Measurements from ENCODE around the gene RER1. TPM values are rescaled to one million over a fixed set of nuclear protein-coding genes. Genes with fewer than 3 reads are reported as not detected.
A peak's percentile ranks its signal among the peaks of the same experiment; 100 is the strongest.

The RER1 gene
- total RNA-seq, 2 experiments from 2014 or later = 156 to 159 TPM

DNA sequence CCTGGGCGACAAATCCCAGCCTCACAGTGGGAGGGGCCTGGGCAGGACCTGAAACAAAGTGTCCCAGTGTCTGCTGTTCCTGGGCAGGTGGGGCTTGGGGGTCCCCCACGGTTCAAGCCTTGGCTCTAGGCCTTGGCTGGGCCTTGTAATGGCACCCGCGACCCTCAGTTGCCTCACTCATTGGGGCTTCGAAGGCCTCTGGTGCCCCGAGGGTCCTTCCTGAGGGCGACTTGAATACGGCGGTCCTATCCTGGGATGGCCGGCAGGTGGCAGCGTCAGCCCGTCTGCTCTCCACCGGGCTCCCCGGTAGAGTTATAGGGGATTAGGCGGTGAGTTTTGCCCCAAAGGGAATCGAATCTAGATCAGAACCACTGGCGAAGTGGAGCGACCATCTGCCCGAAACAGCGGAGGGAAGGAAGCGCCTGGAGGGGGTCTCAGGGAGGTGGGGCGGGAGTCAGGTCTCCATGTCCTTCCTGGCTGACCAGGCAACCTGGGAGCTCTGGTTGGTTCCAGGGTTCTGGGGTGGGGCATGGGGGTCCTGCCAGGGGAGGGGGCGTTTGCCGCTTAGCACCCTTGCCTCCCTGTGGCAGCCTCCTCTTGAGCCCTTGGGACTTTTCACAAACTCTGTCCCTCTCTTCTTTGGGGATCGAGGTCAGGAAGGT, 22.8 kb downstream of the RER1 start:
- peak; percentile 83 for DNase-seq
- H3K27me3 Mint-ChIP-seq = no peaks in the 10 kb centered on the region
- ChIA-PET CTCF (interaction anchor here (0.7 to 1.2 kb wide), 8 partner anchors 9 to 288 kb away, joined by 3 to 4 read pairs (median 3); no protein-coding TSS in a partner anchor), POLR2A (interaction anchor here (0.7 kb wide), 1 partner anchor 133 kb away, joined by 3 read pairs; no protein-coding TSS in a partner anchor)
- no peaks in the 10 kb centered on the region for H3K36me3 Mint-ChIP-seq (ENCODE audit: low read depth)
- H3K4me3 Mint-ChIP-seq = peak overlapping the region; percentile 77
- H3K9me3 Mint-ChIP-seq = no peaks in the 10 kb centered on the region
- peak overlapping the region; percentile 85 for H3K27ac Mint-ChIP-seq
- peaks cover 50% of the 10 kb centered on the region for H3K4me1 Mint-ChIP-seq

DNA sequence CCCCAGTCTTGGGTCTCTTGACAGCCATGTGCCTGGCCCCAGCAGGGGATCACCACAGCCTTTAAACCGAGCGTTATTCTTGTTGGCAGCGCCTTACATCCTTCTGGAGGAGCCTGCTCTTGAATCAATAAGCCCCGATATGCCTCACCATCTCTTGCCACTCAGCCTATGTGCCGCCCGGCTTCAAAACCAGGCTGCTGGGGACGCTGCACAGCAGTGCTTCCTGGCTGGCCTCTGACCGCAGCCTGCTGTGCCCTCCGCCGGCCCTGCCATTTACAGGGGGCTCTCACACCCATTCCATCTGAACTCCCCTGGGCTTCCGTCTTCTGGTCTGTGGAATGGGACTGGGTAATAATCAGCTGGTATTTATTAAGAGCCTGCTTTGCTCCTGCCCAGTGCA, 23.7 kb downstream of the RER1 start:
- CTCF ChIA-PET = interaction anchor here (0.7 to 1.5 kb wide), 8 partner anchors 11 to 288 kb away, joined by 3 to 12 read pairs (median 3); no protein-coding TSS in a partner anchor
- POLR2A ChIA-PET = no interaction called here
- Mint-ChIP-seq H3K27me3 (no peaks in the 10 kb centered on the region), H3K27ac (peak overlapping the region; percentile 85), H3K36me3 (ENCODE audit: low read depth) (no peaks in the 10 kb centered on the region), H3K4me1 (peaks cover 47% of the 10 kb centered on the region), H3K4me3 (peak overlapping the region; percentile 77), H3K9me3 (no peaks in the 10 kb centered on the region)
- DNase-seq = peak; percentile 17

DNA sequence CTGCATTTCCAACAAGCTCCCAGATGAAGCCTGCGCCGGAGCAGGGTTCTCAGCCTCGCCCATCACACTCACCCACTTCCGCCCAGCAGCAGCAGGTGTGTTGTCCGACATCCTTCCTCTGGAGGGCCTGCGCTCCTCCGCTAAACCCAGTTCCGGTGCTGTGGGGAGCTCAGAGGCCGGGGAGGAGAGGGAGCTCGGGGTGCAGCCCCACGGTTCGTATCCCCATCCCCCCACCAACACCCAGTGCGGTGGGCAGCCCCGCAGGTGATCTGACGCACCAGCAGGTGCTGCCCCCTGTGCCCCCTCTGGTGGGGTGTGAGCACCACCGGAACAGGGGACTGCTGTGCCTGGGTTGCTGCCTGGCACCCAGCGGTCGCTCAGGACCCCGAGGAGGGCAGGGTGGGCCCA, 24.2 kb downstream of the RER1 start:
- Mint-ChIP-seq H3K4me1 (peaks cover 43% of the 10 kb centered on the region), H3K36me3 (ENCODE audit: low read depth) (no peaks in the 10 kb centered on the region), H3K9me3 (no peaks in the 10 kb centered on the region), H3K27ac (peak overlapping the region; percentile 85), H3K4me3 (peak overlapping the region; percentile 77), H3K27me3 (no peaks in the 10 kb centered on the region)
- POLR2A ChIA-PET = interaction anchor here (0.7 kb wide), 1 partner anchor 170 kb away, joined by 4 read pairs; the partner anchor contains the start of gene PRXL2B
- peak; percentile 63 for DNase-seq
- CTCF ChIA-PET = interaction anchor here (1.2 to 1.5 kb wide), 4 partner anchors 11 to 132 kb away, joined by 3 to 12 read pairs (median 3); no protein-coding TSS in a partner anchor

DNA sequence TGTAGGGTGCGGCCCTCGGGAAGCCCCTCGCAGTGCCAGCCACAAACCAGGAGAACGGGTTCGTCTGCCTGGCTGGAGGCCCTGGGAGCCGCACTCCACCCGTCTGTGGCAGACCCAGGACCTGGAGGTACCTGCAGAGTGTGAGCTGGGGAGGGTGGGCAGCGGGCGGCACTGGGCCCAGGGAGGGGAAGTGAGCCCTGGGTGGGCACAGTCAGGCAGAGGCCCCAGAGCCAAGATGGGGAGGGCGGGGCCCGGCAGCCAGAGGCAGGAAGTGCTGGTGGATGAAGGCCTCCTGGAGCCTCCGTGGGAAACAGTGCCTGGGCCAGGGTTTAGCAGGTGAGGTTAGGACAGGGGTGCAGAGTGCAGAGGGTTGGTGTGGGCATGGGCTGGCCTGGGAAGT, 24.8 kb downstream of the RER1 start:
- peaks cover 40% of the 10 kb centered on the region for H3K4me1 Mint-ChIP-seq
- POLR2A ChIA-PET = interaction anchor here (0.7 kb wide), 1 partner anchor 170 kb away, joined by 4 read pairs; the partner anchor contains the start of gene PRXL2B

DNA sequence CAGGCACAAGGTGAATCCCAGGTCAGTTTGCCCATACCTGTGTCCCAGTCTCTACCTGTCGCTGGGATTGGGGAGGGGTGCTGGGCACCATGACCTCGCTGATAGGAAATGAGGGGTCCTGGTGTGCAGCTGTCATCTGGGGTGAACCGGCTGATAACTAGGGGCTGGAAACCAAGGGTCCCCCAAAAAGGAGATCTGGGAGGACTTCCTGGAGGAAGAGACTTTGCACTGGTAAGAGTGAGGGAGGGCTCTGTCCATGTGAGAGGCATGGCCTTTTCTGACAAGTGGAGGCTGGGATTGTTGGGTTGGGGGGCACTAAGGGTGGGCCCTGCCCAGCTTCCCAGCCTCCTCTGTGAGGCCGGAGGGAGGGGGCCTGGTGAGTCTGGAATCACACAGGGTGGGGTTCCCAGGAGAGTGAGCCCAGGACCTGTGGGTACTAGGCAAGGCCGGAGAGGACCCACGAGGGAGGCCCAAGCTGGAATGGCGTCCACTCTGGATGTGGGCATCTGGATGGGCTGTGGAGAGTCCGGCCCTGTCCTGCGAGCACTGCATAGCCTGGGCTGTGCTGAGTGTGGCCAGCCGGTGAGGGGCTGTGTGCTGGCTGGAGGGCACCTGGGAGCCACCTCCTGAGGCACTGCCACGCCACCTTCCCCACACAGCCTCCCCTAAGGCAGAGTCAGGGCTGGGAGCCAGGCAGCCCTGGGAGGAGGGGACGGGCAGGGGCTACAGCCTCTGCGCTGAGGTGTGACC, 25.6 kb downstream of the RER1 start:
- Mint-ChIP-seq H3K4me1 (peaks cover 37% of the 10 kb centered on the region), H3K27me3 (no peaks in the 10 kb centered on the region), H3K36me3 (ENCODE audit: low read depth) (no peaks in the 10 kb centered on the region), H3K9me3 (no peaks in the 10 kb centered on the region), H3K4me3 (peak overlapping the region; percentile 77), H3K27ac (peak overlapping the region; percentile 85)
- ChIA-PET CTCF (interaction anchor here (1.1 kb wide), 1 partner anchor 222 kb away, joined by 4 read pairs; the partner anchor contains the start of gene FAAP20), POLR2A (no interaction called here)
- no peak for DNase-seq

More for the DNA sequence above, 24.8 kb downstream of the RER1 start:
- CTCF ChIA-PET = interaction anchor here (1.2 to 1.5 kb wide), 3 partner anchors 10 to 131 kb away, joined by 3 to 12 read pairs (median 3); no protein-coding TSS in a partner anchor
- peak; percentile 53 for DNase-seq
- Mint-ChIP-seq H3K27me3 (no peaks in the 10 kb centered on the region), H3K4me3 (peak overlapping the region; percentile 77), H3K27ac (peak overlapping the region; percentile 85), H3K36me3 (ENCODE audit: low read depth) (no peaks in the 10 kb centered on the region), H3K9me3 (no peaks in the 10 kb centered on the region)

DNA sequence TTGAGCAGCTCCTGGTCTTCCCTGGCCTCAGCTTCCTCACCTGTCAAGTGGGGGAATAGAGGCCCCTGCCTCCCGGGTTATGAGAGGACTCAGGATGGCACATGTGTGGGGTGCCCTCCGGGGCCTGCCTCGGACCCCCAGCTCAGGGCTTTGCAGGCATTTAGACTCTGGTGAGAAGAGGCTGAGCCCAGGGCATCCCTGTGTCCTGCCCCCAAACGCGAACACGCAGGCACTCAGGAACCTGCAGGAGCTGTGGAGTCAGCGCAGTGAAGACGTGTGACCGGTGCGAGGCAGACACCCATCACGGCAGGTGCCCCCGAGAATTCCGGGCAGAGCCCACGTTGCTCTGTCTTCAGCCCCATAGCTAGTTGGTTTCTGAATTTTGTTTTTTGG, 26.2 kb downstream of the RER1 start:
- no peaks in the 10 kb centered on the region for H3K36me3 Mint-ChIP-seq (ENCODE audit: low read depth)
- DNase-seq = no peak
- no peak overlapping the region for H3K4me3 Mint-ChIP-seq
- H3K27me3 Mint-ChIP-seq = no peaks in the 10 kb centered on the region
- H3K9me3 Mint-ChIP-seq = peaks cover under 1% of the 10 kb centered on the region
- H3K4me1 Mint-ChIP-seq = peaks cover 37% of the 10 kb centered on the region
- ChIA-PET CTCF (interaction anchor here (1.1 kb wide), 1 partner anchor 223 kb away, joined by 4 read pairs; the partner anchor contains the start of gene FAAP20), POLR2A (no interaction called here)
- H3K27ac Mint-ChIP-seq = no peak overlapping the region

DNA sequence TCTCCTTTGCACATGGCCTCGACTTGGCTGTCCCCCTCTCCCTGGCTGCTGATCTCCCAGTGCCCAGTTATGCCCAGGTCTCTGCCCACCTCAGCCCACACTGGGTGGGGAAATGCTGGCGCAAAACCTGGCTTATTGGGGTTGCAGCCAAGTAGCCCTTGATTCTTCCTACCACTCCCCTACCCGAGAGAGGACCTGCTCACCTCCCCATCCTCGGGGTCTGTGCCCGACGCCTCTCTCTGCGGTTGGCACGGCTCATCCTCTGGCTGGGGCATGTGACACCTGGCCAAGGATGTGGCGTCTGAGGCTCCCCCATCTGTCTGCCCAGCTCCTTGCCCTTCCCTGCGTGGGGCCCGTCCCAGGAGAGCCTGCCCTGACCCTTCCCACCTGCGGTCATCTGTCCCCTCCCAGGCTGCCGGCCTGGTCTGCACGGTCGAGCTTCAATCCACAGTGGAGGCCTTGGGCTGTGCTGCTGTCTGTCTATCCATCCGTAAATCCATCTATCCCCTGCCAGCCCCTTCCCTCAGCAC, 27.2 kb downstream of the RER1 start:
- peaks cover 34% of the 10 kb centered on the region for H3K4me1 Mint-ChIP-seq
- ChIA-PET POLR2A (no interaction called here), CTCF (no interaction called here)
- peak overlapping the region; percentile 62 for H3K27ac Mint-ChIP-seq
- H3K36me3 Mint-ChIP-seq (ENCODE audit: low read depth) = peaks cover 4% of the 10 kb centered on the region
- DNase-seq = no peak
- no peaks in the 10 kb centered on the region for H3K27me3 Mint-ChIP-seq
- H3K9me3 Mint-ChIP-seq = peaks cover 10% of the 10 kb centered on the region
- no peak overlapping the region for H3K4me3 Mint-ChIP-seq

DNA sequence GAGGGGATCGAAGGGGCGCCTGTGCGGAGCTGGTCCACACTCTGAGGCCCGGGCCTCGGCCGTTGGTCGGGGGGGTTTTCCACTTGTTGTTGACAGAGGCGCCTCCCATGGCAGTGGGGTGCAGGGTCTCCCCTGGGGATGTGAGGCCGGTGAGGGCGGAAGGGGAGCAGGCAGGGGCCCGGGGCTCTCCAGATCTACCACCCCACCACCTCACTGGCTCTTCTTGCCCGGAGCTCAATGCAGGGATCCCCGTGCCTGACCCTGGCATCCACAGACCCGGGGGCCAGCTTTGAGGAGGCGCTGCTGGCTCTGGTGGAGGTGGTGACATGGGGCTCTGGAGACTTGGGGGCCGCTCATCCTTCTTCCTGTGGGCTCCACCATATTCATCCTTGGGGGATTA, 27.8 kb downstream of the RER1 start:
- ChIA-PET POLR2A (no interaction called here), CTCF (interaction anchor here (0.6 to 1.1 kb wide), 3 partner anchors 105 to 1614 kb away, joined by 3 to 4 read pairs (median 4); no protein-coding TSS in a partner anchor)
- Mint-ChIP-seq H3K4me3 (no peak overlapping the region), H3K27ac (no peak overlapping the region), H3K4me1 (peaks cover 28% of the 10 kb centered on the region), H3K36me3 (ENCODE audit: low read depth) (peaks cover 4% of the 10 kb centered on the region), H3K27me3 (no peaks in the 10 kb centered on the region), H3K9me3 (peaks cover 10% of the 10 kb centered on the region)
- DNase-seq = no peak

DNA sequence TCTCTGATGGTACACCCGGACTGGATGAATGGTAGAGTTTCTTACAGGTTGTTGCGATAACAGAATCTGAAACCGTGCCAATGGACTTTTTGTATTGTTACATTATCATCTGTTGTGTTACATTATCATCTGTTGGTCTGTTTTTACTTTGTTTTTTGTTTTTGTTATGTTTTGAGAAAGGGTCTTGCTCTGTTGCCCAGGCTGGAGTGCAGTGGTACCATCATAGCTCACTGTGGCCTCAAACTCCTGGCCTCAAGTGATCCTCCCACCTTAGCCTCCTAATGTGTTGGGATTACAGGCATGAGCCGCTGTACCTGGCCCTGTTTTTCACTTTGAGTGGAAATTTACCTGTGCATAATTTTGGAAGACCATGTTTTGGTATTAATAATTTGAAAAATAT, 30.9 kb downstream of the RER1 start:
- Mint-ChIP-seq H3K36me3 (ENCODE audit: low read depth) (peaks cover 4% of the 10 kb centered on the region), H3K4me3 (no peak overlapping the region), H3K9me3 (peaks cover 10% of the 10 kb centered on the region), H3K27ac (no peak overlapping the region), H3K4me1 (peaks cover 6% of the 10 kb centered on the region), H3K27me3 (no peaks in the 10 kb centered on the region)
- ChIA-PET CTCF (interaction anchor here (1.2 kb wide), 1 partner anchor 9 kb away, joined by 3 read pairs; no protein-coding TSS in a partner anchor), POLR2A (no interaction called here)
- no peak for DNase-seq

DNA sequence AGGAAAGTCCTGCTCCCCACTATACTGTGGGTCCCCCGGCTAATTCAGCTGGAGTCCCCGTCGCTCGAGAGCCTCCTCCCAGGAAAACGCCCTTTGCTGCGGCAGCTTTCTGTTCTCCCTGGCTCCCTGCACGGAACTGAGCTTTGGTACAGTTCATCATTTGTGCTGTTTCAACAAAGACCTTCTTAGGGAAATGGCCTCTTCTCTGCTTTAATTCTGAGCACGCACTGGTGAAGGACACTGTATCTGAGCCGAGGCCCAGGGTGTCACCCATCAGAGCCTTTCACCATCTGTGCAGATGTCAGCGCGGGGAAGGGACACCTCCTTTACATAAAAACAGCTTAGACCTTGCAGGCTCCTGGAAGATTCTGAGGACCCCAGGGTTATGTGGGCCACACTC, 34.3 kb downstream of the RER1 start:
- ChIA-PET CTCF (interaction anchor here (0.7 kb wide), 1 partner anchor 10 kb away, joined by 3 read pairs; no protein-coding TSS in a partner anchor), POLR2A (no interaction called here)
- peaks cover 20% of the 10 kb centered on the region for H3K9me3 Mint-ChIP-seq
- no peak for DNase-seq
- no peak overlapping the region for H3K4me3 Mint-ChIP-seq
- no peaks in the 10 kb centered on the region for H3K4me1 Mint-ChIP-seq
- no peak overlapping the region for H3K27ac Mint-ChIP-seq
- H3K27me3 Mint-ChIP-seq = no peaks in the 10 kb centered on the region
- H3K36me3 Mint-ChIP-seq (ENCODE audit: low read depth) = peaks cover 4% of the 10 kb centered on the region

DNA sequence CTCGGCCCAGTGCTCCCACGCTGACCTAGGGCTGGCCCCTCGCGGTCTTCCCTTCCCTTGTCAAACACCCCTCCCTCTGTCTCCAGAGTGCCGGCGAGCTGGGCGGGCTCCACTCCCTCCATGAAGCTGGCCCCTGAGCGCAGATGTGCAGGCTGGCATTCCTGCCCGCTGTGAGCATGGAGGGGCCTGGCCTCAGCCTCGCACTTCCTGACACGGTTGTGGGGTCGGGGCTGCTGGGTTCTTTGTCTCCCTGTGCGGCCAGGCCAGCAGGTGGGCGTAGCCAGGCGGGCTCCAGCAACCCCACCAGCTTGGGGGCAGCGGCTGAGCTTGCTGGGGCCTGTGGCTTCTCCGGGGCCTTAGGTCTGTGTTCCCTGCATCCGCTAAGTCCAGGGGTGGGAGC, 34.9 kb downstream of the RER1 start:
- H3K9me3 Mint-ChIP-seq = peaks cover 20% of the 10 kb centered on the region
- no peak for DNase-seq
- POLR2A ChIA-PET = no interaction called here

DNA sequence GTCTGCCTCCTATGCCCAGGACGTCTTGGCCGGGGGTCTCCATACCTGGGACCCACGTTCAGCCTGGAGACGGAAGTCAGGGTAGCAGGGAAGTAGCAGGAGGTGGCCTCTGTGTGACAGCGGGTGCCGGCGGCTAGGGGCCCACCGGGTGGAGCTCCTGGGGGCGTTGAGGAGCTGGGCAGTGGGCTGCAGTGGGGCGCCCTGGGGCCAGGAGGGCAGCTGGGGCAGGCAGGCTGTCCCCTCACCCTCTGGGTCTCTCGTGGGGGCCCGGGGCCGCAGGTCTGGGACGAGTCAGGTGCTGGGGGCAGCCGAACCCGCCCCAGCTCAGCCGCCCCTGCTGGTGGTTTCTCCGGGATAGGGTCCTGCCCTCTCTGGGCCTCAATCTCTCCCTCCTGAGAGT, 35.4 kb downstream of the RER1 start:
- Mint-ChIP-seq H3K9me3 (peaks cover 20% of the 10 kb centered on the region), H3K4me3 (no peak overlapping the region), H3K27me3 (no peaks in the 10 kb centered on the region), H3K4me1 (no peaks in the 10 kb centered on the region), H3K27ac (no peak overlapping the region), H3K36me3 (ENCODE audit: low read depth) (peaks cover 4% of the 10 kb centered on the region)
- no peak for DNase-seq
- CTCF ChIA-PET = no interaction called here
- POLR2A ChIA-PET = no interaction called here

More for the DNA sequence above, 34.9 kb downstream of the RER1 start:
- peaks cover 4% of the 10 kb centered on the region for H3K36me3 Mint-ChIP-seq (ENCODE audit: low read depth)
- no peaks in the 10 kb centered on the region for H3K4me1 Mint-ChIP-seq
- CTCF ChIA-PET = interaction anchor here (0.7 kb wide), 1 partner anchor 11 kb away, joined by 3 read pairs; no protein-coding TSS in a partner anchor
- no peak overlapping the region for H3K27ac Mint-ChIP-seq
- H3K4me3 Mint-ChIP-seq = no peak overlapping the region
- H3K27me3 Mint-ChIP-seq = no peaks in the 10 kb centered on the region
